Sigmoid colon (tissue), 7 donors: Measurements from ENCODE around the gene TASL. TPM values are rescaled to one million over a fixed set of nuclear protein-coding genes. Genes with fewer than 3 reads are reported as not detected.

Experiments
- DNase-seq: peaks from one replicate; pipeline ENCODE4 v3.0.0-alpha.2; 2019
- H3K27ac ChIP-seq, 4 donors: fragments of 200-600 bp; sonication (generic); one replicate each; pipeline ENCODE4 v1.5.1; 2016 to 2019; ENCODE audit warnings: mild to moderate bottlenecking in 1 of 4
- H3K27me3 ChIP-seq, 3 donors: fragments of 200-600 bp; sonication (generic); one replicate each; pipeline ENCODE4 v1.5.1; 2019; ENCODE audit warnings: mild to moderate bottlenecking in 1 of 3
- H3K36me3 ChIP-seq, 4 donors: fragments of 200-600 bp; sonication (generic); one replicate each; pipeline ENCODE4 v1.5.1; 2016 to 2019
- H3K4me1 ChIP-seq, 4 donors: fragments of 200-600 bp; sonication (generic); one replicate each; pipeline ENCODE4 v1.5.1; 2017 to 2019
- H3K4me3 ChIP-seq, 4 donors: fragments of 200-600 bp; sonication (generic); one replicate each; pipeline ENCODE4 v1.5.1; 2017 to 2019; ENCODE audit warnings: mild to moderate bottlenecking in 2 of 4, moderate library complexity in 1 of 4
- H3K9me3 ChIP-seq, 4 donors: fragments of 200-600 bp in 3 of 4; sonication (generic) in 3 of 4; one replicate each; pipeline versions ENCODE4 v1.5.1 to v1.6.1; 2013 to 2019
- EP300 ChIP-seq, 4 donors: sonication (generic); formaldehyde crosslinking; IDR thresholded peaks; one replicate each; pipeline ENCODE4 v1.6.1; 2017; ENCODE audit warnings: antibody characterized with exemption in 4 of 4
- POLR2A ChIP-seq, 2 donors: fragments of 450-650 bp; IDR thresholded peaks; one replicate each; pipeline ENCODE4 v1.6.1; 2016; ENCODE audit warnings: antibody characterized with exemption in 2 of 2, mild to moderate bottlenecking in 2 of 2, moderate library complexity in 2 of 2
- POLR2AphosphoS5 ChIP-seq, 4 donors: sonication (generic); formaldehyde crosslinking; IDR thresholded peaks; one replicate each; pipeline ENCODE4 v1.6.1; 2017; ENCODE audit warnings: antibody characterized with exemption in 4 of 4
- WGBS, 2 donors: extraction: QIAGEN DNeasy Blood & Tissue Kit; methylation state at CpG; one replicate each; pipeline ENCODE4 v1.1.7; 2013; 5-methylcytosine and 5-hydroxymethylcytosine counted together
- intact Hi-C: fragments of 100-400 bp; cut with DNase I; formaldehyde crosslinking; loops from one replicate; pipeline ENCODE4 v1.15.1; 2023
- polyA plus RNA-seq, 3 donors: library from polyadenylated mRNA; stranded (reverse); fragments of 200-250 nt; gene quantifications; one replicate each; pipeline ENCODE4 v1.2.3, GENCODE V29; 2013
- total RNA-seq, 4 donors: library from RNA; depleted of rRNA; stranded (reverse); fragments of >200 nt; gene quantifications; one replicate each; pipeline ENCODE4 v1.1.0, GENCODE V29; 2016
- TF ChIP-seq, protein P1 (sequence below), 4 experiments: fragments of 450-650 bp in 3 of 4; fragments of 200-600 bp in 1 of 4; IDR thresholded peaks; one replicate each; pipeline ENCODE4 v1.5.1; 2016 to 2019; ENCODE audit warnings: antibody characterized with exemption in 4 of 4, mild to moderate bottlenecking in 3 of 4, moderate library complexity in 2 of 4
- donor health status: healthy with polysubstance abuse.
- donor health status: Bipolar disorder and iron deficiency.
- donor health status: healthy.

TASL gene
- total and polyA plus RNA-seq, 7 donors, result 1.1 to 2.8 (median 1.5) TPM; not detected in 1

DNA sequence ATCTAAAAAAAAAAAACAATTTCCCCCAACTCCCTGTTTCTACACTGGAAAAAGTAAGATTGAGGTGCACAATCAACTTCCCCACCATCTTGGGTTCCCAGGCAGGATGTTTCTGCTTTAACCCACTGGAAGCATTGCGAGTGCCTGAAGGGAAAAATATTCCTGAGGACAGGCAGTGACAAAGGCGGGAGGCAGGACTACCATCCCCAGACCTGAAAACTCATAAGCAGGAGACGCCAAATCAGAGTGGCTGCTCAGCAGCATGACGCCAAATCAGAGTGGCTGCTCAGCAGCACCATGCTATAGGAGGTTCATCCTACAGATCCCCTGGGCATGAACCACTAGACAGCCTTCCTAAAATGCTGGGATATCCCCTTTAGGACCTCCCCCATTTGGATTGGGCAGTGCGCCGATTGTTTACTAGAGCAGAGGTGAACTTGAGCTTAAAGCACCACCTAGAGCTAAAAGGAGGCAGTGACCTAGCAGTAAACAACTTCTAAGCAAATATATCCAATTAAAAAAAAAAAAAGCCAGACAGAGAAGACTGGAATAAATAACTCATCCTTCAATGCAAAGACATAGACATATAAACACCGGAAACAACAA is 40.7 kb upstream of the TASL start:
- Histone ChIP-seq H3K4me3 (no peak overlapping the region), H3K27ac (no peak overlapping the region), H3K9me3 (peaks cover 0 to 2% (median 0%) of the 10 kb centered on the region in 4 donors), H3K4me1 (peaks cover 0 to 5% (median 0%) of the 10 kb centered on the region in 4 donors), H3K36me3 (no peaks in the 10 kb centered on the region), H3K27me3 (no peaks in the 10 kb centered on the region)
- no peak for DNase-seq
- 65 to 83% methylated on average over 7 of the region's 7 CpGs for WGBS, 2 donors
- intact Hi-C loops, result no loop called here
- TF ChIP-seq EP300 (IDR thresholded peaks at IDR 0.05), result no peak
- no peak for TF ChIP-seq POLR2A (IDR thresholded peaks at IDR 0.05)
- TF ChIP-seq POLR2AphosphoS5 (IDR thresholded peaks at IDR 0.05), result no peak
- TF ChIP-seq, protein P1, sequence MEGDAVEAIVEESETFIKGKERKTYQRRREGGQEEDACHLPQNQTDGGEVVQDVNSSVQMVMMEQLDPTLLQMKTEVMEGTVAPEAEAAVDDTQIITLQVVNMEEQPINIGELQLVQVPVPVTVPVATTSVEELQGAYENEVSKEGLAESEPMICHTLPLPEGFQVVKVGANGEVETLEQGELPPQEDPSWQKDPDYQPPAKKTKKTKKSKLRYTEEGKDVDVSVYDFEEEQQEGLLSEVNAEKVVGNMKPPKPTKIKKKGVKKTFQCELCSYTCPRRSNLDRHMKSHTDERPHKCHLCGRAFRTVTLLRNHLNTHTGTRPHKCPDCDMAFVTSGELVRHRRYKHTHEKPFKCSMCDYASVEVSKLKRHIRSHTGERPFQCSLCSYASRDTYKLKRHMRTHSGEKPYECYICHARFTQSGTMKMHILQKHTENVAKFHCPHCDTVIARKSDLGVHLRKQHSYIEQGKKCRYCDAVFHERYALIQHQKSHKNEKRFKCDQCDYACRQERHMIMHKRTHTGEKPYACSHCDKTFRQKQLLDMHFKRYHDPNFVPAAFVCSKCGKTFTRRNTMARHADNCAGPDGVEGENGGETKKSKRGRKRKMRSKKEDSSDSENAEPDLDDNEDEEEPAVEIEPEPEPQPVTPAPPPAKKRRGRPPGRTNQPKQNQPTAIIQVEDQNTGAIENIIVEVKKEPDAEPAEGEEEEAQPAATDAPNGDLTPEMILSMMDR (IDR thresholded peaks at IDR 0.05), result no peak

DNA sequence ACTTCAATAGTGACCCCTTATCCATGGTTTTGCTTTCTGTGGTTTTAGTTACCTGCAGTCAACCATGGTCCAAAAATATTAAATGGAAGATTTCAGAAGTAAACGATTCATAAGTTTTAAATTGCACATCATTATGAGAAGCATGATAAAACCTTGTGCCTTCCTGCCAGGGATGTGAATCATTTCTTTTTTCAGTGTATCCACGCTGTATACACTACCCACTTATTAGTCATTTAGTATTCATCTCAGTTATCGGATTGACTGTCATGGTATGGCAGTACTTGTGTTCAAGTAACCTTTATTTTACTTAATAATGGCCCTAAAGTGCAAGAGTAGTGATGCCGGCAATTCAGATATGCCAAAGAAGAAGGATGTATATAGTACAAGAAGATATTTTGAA is 37.7 kb upstream of the TASL start:
- Histone ChIP-seq H3K27ac (no peak overlapping the region), H3K27me3 (no peaks in the 10 kb centered on the region), H3K4me3 (no peak overlapping the region), H3K9me3 (peaks cover 0 to 2% (median 0%) of the 10 kb centered on the region in 4 donors), H3K4me1 (no peaks in the 10 kb centered on the region), H3K36me3 (no peaks in the 10 kb centered on the region)
- intact Hi-C loops, result no loop called here
- no peak for DNase-seq
- no peak for TF ChIP-seq POLR2AphosphoS5 (IDR thresholded peaks at IDR 0.05)
- no peak for TF ChIP-seq POLR2A (IDR thresholded peaks at IDR 0.05)
- TF ChIP-seq, protein P1 (IDR thresholded peaks at IDR 0.05), result no peak
- no peak for TF ChIP-seq EP300 (IDR thresholded peaks at IDR 0.05)
- 89 to 90% methylated on average over 4 of the region's 4 CpGs for WGBS, 2 donors

DNA sequence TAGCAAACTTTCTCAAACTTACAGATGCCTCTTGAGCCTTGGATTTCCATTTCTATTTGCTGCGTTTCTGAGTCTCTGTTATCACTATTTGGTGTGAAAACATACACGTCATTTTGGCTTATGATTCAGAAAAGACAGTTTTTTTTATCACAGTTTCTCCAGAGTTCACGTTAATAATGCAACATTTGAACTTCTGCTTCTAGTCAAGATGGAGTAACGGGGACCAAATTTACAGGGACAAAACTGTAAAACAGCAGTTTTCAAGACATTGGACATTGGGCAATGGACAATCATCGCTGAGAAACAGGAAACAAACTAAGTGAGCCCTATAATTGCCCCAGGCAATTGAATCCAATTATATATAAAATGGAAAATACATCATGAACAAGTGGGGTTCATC is 36.2 kb upstream of the TASL start:
- no peak for DNase-seq
- Histone ChIP-seq H3K4me1 (no peaks in the 10 kb centered on the region), H3K27ac (no peak overlapping the region), H3K9me3 (peaks cover 0 to 2% (median 0%) of the 10 kb centered on the region in 4 donors), H3K27me3 (no peaks in the 10 kb centered on the region), H3K4me3 (no peak overlapping the region), H3K36me3 (no peaks in the 10 kb centered on the region)
- WGBS, 2 donors, result 85 to 86% methylated on average over 5 of the region's 5 CpGs
- intact Hi-C loops, result no loop called here
- TF ChIP-seq EP300 (IDR thresholded peaks at IDR 0.05) (no peak), POLR2AphosphoS5 (IDR thresholded peaks at IDR 0.05) (no peak), POLR2A (IDR thresholded peaks at IDR 0.05) (no peak)
- TF ChIP-seq, protein P1 (IDR thresholded peaks at IDR 0.05), result no peak

DNA sequence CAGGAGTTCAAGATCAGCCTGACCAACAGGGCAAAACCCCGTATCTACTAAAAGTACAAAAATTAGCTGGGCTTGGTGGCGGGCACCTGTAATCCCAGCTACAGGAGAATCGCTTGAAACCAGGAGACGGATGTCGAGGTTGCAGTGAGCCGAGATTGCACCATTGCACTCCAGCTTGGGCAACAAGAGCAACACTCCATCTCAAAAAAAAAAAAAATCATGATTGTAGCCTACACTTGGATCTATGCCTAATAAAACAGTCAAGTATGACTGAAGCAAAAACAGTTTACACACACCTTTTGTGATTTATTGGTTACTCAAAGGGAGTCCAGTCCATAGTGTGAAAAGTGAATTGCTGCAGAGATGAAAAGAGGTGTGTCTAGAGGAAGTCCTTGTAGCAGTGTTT is 34.7 kb upstream of the TASL start:
- intact Hi-C loops, result no loop called here
- Histone ChIP-seq H3K9me3 (peaks cover 0 to 2% (median 0%) of the 10 kb centered on the region in 4 donors), H3K27me3 (no peaks in the 10 kb centered on the region), H3K4me1 (no peaks in the 10 kb centered on the region), H3K36me3 (no peaks in the 10 kb centered on the region), H3K27ac (no peak overlapping the region), H3K4me3 (no peak overlapping the region)
- TF ChIP-seq POLR2AphosphoS5 (IDR thresholded peaks at IDR 0.05), result no peak
- TF ChIP-seq POLR2A (IDR thresholded peaks at IDR 0.05), result no peak
- no peak for TF ChIP-seq EP300 (IDR thresholded peaks at IDR 0.05)
- TF ChIP-seq, protein P1 (IDR thresholded peaks at IDR 0.05), result no peak
- WGBS, 2 donors, result 13 to 70% methylated on average over 6 of the region's 6 CpGs
- no peak for DNase-seq

DNA sequence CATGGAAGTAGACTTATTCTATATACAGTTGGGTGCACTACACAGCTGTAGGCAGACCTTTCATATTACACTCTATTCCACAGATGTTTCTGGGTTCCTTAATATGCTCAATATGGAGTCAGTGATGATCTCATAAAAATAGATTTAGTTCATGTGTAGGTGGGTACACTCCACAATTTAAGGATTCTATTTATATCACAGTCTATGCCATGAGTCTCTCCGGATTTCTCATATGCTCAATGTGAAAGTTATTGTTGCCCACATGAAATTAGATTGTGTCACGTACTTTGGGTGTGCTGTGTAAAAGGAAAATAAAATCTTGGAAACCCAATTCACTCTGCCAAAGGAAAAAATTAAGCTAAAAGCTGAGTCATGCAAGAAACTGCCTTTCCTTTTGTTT is 32.5 kb upstream of the TASL start:
- no peak overlapping the region for H3K27ac ChIP-seq
- intact Hi-C loops, result no loop called here
- TF ChIP-seq POLR2A (IDR thresholded peaks at IDR 0.05) (no peak), EP300 (IDR thresholded peaks at IDR 0.05) (no peak), POLR2AphosphoS5 (IDR thresholded peaks at IDR 0.05) (no peak)
- TF ChIP-seq, protein P1 (IDR thresholded peaks at IDR 0.05), result no peak
- no peaks in the 10 kb centered on the region for H3K36me3 ChIP-seq
- WGBS, 2 donors, result 50 to 75% methylated on average over 2 of the region's 2 CpGs
- H3K9me3 ChIP-seq, result no peaks in the 10 kb centered on the region
- no peak overlapping the region for H3K4me3 ChIP-seq
- no peaks in the 10 kb centered on the region for H3K27me3 ChIP-seq
- no peak for DNase-seq
- no peaks in the 10 kb centered on the region for H3K4me1 ChIP-seq
